KMS-11 (cell line): ENCODE data around the gene SINHCAF.
"Not testable (repeated sequence)": the region's sequence is repeated elsewhere in the genome, so short reads cannot be mapped to it uniquely, and the experiment has no call there.

Experiments used
- H2AFZ ChIP-seq: fragments of 200-600 bp; sonication (generic); 2 replicates; pipeline ENCODE4 v1.6.1; 2016; ENCODE audit warnings: antibody characterized with exemption, mixed run types, low read depth
- H3K27ac ChIP-seq: fragments of 200-600 bp; sonication (generic); 2 replicates; pipeline ENCODE4 v1.6.1; 2016; ENCODE audit warnings: mild to moderate bottlenecking, mixed run types
- H3K27me3 ChIP-seq: fragments of 200-600 bp; sonication (generic); 2 replicates; pipeline ENCODE4 v1.6.1; 2017; ENCODE audit warnings: mild to moderate bottlenecking, low read depth, mixed run types, moderate library complexity; ENCODE audit not compliant: insufficient read depth
- H3K36me3 ChIP-seq: fragments of 200-600 bp; sonication (generic); 2 replicates; pipeline ENCODE4 v1.6.1; 2017; ENCODE audit warnings: mild to moderate bottlenecking, mixed run types; ENCODE audit not compliant: insufficient read depth
- H3K4me1 ChIP-seq: fragments of 200-600 bp; sonication (generic); 2 replicates; pipeline ENCODE4 v1.6.1; 2016; ENCODE audit warnings: mild to moderate bottlenecking, low read depth, mixed run types; ENCODE audit not compliant: poor library complexity, severe bottlenecking
- H3K4me2 ChIP-seq: fragments of 200-600 bp; sonication (generic); 2 replicates; pipeline ENCODE4 v1.7.0; 2016; ENCODE audit warnings: mild to moderate bottlenecking, mixed run types
- H3K4me3 ChIP-seq: fragments of 200-600 bp; sonication (generic); IDR thresholded peaks from 2 replicates; pipeline ENCODE4 v1.6.1; 2017; ENCODE audit warnings: low read depth, low read length, mixed read lengths; ENCODE audit not compliant: insufficient read depth
- H3K79me2 ChIP-seq: fragments of 200-600 bp; sonication (generic); 2 replicates; pipeline ENCODE4 v1.6.1; 2016; ENCODE audit warnings: low read depth, mixed run types; ENCODE audit not compliant: insufficient read depth
- H3K9ac ChIP-seq: fragments of 200-600 bp; sonication (generic); 2 replicates; pipeline ENCODE4 v1.6.1; 2016; ENCODE audit warnings: mild to moderate bottlenecking, mixed run types
- H4K20me1 ChIP-seq: fragments of 200-600 bp; sonication (generic); 2 replicates; pipeline ENCODE4 v1.6.1; 2016; ENCODE audit warnings: mild to moderate bottlenecking, mixed run types; ENCODE audit not compliant: insufficient read depth
- CTCF ChIP-seq: fragments of 200-600 bp; sonication (generic); conservative IDR thresholded peaks from 2 replicates; pipeline ENCODE4 v1.6.1; 2017; ENCODE audit warnings: low read depth, mild to moderate bottlenecking, antibody characterized with exemption, low read length, moderate library complexity, mixed read lengths

SINHCAF gene

DNA sequence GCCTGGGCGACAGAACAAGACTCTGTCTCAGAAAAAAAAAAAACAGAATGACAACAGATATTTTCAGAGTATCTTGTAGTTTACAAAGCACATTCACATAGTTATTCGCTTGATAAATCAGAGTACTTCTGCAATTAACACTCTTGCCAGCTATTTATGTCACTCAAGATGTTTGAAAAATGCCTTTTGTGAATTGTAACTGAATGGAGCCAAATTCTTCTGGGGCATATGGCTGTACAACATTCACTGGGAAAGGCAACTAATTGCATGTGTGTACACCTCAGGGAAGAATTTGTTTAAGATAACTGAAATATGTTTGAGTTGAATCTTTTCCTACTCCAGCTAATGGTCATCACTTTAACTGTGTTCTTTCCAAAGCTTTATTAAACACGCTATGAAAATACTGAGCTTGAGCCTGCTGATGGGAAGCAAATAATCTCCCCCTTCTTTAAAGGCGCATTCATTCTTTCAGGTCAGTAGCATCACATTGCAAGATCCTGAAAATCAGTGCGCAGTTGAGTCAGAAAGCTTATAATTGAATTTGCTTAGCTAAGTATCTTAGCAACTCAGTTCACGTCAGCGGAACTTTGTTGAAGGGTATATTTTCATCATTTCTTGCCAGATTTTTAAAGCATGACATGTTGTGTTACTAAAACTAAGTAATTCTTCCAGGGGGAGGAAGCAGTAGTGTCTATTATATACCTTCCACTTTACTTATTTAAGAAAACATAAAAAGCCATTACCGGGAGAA lies 66.6 kb downstream of the SINHCAF start:
- H4K20me1 ChIP-seq = no peaks in the 10 kb centered on the region
- H3K36me3 ChIP-seq = no peaks in the 10 kb centered on the region
- H3K4me2 ChIP-seq = no peak overlapping the region
- no peak overlapping the region for H3K27ac ChIP-seq
- H3K9ac ChIP-seq = no peak overlapping the region
- no peaks in the 10 kb centered on the region for H3K4me1 ChIP-seq
- no peak overlapping the region for H3K4me3 ChIP-seq
- no peak overlapping the region for H2AFZ ChIP-seq
- no peak for TF ChIP-seq CTCF
- H3K79me2 ChIP-seq = no peaks in the 10 kb centered on the region
- H3K27me3 ChIP-seq = no peaks in the 10 kb centered on the region

DNA sequence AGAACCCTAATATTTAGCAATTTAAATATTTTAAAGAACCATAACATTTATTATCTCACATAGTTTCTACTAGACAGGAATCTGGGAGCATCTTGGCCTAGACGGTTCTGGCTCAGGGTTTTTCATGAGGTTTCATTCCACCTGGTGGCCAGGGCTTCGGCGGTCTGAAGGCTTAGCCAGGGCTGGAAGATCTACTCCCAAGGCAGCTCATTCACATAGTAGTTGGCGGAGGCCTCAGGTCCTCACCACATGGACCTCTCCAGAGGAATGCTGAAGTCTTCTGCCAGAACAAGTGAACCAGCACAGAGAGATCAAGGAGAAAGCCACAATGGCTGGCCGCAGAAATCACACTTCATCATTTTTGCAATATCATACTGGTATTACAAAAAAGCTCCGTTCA lies 68.2 kb downstream of the SINHCAF start:
- Histone ChIP-seq H3K27ac (no peak overlapping the region), H3K4me2 (no peak overlapping the region), H4K20me1 (no peaks in the 10 kb centered on the region), H3K4me1 (no peaks in the 10 kb centered on the region), H3K79me2 (no peaks in the 10 kb centered on the region), H3K9ac (no peak overlapping the region), H3K4me3 (no peak overlapping the region), H3K36me3 (no peaks in the 10 kb centered on the region), H3K27me3 (no peaks in the 10 kb centered on the region), H2AFZ (no peak overlapping the region)
- TF ChIP-seq CTCF = no peak

DNA sequence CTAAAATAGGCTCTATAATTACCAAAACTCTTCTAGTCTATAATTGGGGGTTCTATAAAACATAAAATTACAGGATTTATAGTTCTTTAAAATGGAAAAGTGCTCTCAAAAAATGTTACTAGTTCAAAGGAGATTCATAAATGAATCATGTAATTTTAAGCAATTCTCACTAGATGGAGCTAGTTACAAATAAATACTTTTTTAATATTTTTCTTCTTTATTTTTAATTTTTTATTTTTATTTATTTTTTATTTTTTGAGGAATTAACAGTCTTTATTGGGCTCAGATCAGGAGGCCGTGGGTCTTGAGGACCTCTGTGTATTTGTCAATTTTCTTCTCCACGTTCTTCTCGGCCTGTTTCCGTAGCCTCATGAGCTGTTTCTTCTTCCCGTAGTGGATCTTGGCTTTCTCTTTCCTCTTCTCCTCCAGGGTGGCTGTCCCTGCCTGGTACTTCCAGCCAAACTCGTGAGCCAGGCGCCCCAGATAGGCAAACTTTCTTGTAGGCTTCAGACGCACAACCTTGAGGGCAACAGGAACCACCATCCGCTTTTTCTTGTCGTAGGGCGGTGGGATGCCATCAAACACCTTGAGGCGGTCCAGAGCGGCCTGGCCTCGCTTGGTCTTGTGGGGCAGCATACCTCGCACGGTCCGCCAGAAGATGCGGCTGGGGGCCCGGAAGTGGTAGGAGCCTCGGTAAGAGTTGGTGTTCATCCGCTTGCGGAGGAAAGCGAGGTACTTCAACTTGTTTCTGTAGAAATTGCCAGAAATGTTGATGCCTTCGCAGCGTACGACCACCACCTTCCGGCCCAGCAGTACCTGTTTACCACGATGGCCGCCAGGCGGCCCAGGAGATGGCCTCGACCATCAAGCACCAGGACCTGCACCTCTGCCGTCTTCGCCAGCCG lies 74.0 kb downstream of the SINHCAF start:
- not testable (repeated sequence) for H3K79me2 ChIP-seq, H2AFZ ChIP-seq, H3K4me3 ChIP-seq, H3K36me3 ChIP-seq, H3K9ac ChIP-seq, H3K4me2 ChIP-seq, H3K27me3 ChIP-seq, H4K20me1 ChIP-seq, H3K27ac ChIP-seq, H3K4me1 ChIP-seq
- TF ChIP-seq CTCF = peak; percentile 59; the same call in 1 of the 2 replicates

- no peaks in the 10 kb centered on the region for H3K36me3 ChIP-seq
- H3K27ac ChIP-seq = no peak overlapping the region
- no peak for TF ChIP-seq CTCF
- no peak overlapping the region for H2AFZ ChIP-seq
- no peaks in the 10 kb centered on the region for H4K20me1 ChIP-seq
- no peaks in the 10 kb centered on the region for H3K27me3 ChIP-seq
- H3K4me1 ChIP-seq = peaks cover 3% of the 10 kb centered on the region
- no peak overlapping the region for H3K4me3 ChIP-seq
- H3K9ac ChIP-seq = no peak overlapping the region
- H3K4me2 ChIP-seq = no peak overlapping the region
- H3K79me2 ChIP-seq = no peaks in the 10 kb centered on the region
Observed at GRCh38 chr12:31250179-31250578, 75.8 kb downstream of the SINHCAF start.
